IPS-11a (cell line): ENCODE measurements around the gene MLLT1.
"Not testable (repeated sequence)": the region's sequence is repeated elsewhere in the genome, so short reads cannot be mapped to it uniquely, and the experiment has no call there.

ENCODE experiments used
- H3K4me3 ChIP-seq: one replicate; pipeline ENCODE4 v1.5.1; 2013; ENCODE audit warnings: low read depth, low read length, control low read depth

MLLT1 gene, protein sequence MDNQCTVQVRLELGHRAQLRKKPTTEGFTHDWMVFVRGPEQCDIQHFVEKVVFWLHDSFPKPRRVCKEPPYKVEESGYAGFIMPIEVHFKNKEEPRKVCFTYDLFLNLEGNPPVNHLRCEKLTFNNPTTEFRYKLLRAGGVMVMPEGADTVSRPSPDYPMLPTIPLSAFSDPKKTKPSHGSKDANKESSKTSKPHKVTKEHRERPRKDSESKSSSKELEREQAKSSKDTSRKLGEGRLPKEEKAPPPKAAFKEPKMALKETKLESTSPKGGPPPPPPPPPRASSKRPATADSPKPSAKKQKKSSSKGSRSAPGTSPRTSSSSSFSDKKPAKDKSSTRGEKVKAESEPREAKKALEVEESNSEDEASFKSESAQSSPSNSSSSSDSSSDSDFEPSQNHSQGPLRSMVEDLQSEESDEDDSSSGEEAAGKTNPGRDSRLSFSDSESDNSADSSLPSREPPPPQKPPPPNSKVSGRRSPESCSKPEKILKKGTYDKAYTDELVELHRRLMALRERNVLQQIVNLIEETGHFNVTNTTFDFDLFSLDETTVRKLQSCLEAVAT

DNA sequence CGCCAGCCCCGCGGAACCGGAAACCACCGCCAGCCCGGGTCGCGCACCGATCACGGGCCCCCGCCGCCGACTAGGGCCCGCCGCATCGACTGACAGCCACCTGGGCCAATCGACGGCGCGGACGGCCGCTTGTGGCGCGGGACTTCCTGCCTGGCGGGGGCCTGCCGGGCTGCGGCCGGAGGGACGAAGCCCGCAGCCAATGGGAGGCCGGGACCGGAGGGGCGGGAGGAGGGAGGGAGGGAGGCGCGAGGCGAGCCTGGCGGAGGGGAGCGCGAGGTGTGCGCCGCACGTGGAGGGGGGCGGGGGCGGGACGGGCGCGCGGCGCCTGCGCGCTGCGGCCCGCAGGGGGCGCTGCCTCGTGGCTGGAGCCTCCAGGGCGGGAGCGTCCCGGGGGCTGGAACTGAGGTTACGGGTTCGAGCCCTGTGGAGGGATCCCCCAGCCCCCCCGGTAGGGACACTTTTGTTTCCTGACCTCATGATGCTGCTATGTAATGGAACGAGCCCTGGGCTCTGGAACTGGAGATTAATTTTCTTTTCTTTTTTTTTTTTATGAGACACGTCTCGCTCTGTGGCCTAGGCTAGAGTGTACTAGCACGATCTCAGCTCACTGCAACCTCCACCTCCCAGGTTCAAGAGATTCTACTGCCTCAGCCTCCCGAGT, at the start of gene MLLT1:
MLLT1 (minus strand) TSS at position 45 of the 661 bp plus-strand sequence. CDS start 191 bp downstream, outside the sequence.
- H3K4me3 ChIP-seq: peak within 1 kb of the TSS; percentile 69

DNA sequence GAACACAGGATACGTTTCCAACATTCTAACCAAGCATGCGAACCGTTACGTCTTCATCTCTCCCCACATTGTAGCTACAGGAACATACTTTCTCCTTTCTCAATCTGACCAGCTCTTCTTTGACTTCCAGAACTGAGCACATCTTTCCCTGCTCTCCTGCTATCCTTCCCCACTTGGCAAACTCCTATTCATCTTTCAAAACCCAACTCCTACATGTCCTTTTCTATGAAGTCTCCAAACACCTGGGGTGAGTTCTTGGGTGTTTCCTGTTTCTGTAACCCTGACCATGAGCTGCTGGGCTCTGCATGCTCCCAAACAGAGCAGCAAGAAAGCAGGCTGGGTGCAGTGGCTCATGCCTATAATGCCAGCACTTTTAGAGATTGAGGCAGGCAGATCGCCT, 47.0 kb upstream of the MLLT1 start:
- H3K4me3 ChIP-seq: no peak overlapping the region

DNA sequence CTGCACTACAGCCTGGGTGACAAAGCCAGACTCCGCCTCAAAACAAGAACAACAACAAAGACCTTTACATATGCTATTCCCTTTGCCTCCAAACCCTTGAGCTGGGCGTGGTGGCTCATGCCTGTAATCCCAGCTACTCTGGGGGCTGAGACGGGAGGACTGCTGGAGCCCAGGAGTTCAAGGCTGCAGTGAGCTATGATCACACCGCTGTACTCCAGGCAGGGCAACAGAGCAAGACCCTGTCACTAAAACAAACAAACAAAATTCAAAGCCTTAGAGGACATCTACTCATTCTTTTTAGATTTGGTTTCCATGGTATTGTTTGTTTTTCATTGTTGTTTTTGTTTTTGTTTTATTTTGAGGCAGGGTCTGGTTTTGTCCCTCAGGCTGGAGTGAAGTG, 45.8 kb upstream of the MLLT1 start:
- no peak overlapping the region for H3K4me3 ChIP-seq

DNA sequence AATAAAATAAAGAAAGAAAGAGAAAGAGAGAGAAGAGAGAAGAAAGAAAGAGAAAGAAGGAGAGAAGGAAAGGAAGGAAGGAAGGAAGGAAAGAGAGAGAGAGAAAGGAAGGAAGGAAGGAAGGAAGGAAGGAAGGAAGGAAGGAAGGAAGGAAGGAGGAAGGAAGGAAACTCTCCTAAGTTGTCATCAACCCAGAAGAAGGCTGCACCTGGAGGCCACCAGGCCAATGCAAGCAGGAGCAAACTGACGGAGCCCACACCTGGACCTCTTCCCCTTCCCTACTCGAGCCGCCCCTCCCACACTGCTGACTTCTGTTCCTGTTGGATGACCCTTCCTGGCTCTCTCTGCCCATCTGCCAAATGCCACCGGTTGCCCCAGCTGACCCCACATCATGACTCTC, 45.0 kb upstream of the MLLT1 start:
- no peak overlapping the region for H3K4me3 ChIP-seq

DNA sequence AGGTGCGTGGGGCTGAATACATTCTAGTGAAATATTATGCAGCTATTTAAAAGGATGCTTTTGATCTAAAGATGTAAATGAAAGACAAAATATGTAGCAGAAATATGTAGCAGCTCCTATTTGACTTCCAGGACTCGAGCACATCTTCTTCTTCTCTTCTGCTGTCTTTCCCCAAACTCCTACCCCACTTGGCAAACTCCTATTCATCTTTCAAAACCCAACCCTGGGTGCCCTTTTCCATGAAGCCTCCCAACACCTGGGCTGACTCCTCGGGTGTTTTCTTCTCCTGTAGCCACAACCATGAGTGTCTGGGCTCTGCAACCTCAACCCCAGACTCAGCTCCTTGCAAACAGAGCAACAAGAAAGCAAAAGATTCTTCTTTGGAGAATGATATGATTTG, 42.5 kb upstream of the MLLT1 start:
- H3K4me3 ChIP-seq: no peak overlapping the region

DNA sequence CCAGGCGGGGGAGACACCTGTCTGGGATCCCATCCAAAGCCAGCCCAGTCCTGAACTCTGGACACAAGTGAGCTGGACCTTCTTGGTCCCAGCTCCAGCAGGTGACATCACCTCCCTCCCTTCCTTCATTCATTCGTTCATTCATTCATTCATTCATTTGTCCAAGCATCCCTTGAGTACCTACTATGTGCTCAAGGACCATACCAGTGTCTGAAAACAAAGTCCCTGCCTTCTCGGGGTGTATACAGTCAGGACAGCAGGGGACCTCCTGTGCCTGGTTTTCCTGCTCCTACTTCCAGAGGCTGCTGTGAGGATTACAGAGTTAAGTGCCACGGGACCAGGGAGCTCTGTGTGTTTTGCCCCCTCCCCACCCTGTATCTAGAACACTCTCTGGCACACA, 39.6 kb upstream of the MLLT1 start:
- no peak overlapping the region for H3K4me3 ChIP-seq

DNA sequence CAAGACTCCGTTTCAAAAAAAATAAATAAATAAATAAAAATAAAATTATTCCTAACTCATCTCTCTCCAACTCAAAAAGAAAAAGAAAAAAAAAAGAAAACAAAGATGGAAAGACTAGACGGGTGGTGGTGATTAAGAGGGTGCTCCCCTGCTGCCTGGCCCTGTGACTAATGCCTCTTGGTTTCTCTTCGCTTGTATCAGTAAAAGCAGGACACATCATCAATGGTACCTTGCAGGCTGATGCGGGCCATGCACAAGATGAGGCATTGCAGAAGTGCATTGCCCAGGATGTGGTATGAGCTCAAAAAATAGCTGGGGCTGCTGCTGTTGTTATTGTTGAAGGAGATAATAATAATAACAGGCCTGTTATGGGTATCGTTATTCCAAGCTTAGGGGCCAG, 39.0 kb upstream of the MLLT1 start:
- no peak overlapping the region for H3K4me3 ChIP-seq

DNA sequence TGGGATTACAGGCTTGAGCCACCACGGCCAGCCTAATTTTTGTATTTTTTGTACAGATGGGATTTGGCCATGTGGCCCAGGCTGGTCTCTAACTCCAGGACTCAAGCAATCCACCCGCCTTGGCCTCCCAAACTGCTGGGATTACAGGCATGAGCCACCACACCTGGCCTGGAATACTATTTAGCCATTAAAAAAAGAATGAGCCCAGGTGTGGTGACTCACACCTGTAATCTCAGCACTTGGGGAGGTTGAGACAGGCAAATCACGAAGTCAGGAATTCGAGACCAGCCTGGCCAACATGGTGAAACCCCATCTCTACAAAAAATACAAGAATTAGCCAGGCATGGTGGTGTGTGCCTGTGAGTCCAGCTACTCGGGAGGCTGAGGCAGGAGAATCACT, 35.9 kb upstream of the MLLT1 start:
- H3K4me3 ChIP-seq: not testable (repeated sequence)

DNA sequence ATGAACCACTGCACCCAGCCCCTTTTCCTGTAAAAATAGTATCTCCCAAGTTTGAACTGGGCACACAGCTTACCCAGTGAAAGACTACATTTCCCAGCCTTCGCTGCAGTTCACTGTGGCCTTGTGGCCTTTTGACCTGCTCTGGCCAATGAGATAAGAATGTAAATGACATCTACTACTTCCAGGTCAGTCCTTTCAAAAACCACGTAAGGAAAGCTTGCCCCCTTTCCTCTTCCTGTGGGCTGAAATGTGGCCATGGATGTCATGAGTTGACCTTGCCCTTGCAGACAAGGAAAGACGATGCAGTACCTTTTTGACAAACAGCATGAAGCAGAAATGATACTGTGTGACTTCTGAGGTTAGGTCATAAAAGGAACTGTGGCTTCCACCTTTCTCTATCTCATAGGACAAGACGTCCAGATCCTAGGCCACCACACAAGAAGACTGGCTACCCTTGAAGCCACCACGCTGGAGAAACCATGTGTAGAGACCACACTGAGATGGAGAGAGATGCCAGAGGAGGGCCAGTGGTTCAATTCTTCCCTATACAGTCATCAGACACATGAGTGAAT, 33.7 kb upstream of the MLLT1 start:
- H3K4me3 ChIP-seq: no peak overlapping the region

DNA sequence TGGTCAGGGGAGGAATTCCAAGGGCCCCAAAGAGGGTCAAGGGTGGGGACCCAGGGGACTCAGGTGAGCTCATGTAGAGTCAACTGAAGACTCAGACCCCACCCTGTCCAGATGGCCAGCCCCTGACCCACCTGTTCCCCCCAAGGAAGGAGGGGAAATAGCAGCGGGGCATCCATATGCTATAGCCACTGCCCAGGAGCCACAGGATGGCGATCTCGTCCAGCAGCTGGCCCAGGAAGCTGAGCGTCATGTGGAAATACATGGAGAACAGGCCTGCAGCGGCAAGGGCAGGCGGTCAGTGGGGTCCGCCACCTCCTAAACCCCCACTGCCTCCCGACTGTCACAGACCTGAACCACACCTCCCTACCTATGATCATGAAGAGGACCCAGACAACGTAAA, 32.2 kb upstream of the MLLT1 start:
- no peak overlapping the region for H3K4me3 ChIP-seq

DNA sequence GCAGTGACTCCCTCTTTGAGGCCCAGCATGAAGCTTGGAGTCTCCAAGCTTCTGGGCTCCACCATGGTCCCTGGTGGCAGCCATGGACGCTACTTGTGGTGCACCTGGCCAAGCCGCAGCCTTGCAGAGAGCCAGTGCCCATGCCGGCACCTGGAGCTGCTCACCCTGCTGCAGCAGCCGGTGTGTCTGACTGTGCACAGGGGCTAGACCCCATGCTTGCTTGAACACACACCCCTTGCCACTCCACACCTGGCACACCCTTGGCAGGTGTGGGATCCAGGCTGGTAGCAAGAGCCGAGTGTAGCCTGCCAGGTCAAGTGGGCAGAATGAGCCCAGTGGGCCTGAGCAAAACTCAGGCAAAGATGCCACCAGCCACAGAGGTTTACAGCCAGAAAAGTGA, 18.6 kb upstream of the MLLT1 start:
- H3K4me3 ChIP-seq: no peak overlapping the region

DNA sequence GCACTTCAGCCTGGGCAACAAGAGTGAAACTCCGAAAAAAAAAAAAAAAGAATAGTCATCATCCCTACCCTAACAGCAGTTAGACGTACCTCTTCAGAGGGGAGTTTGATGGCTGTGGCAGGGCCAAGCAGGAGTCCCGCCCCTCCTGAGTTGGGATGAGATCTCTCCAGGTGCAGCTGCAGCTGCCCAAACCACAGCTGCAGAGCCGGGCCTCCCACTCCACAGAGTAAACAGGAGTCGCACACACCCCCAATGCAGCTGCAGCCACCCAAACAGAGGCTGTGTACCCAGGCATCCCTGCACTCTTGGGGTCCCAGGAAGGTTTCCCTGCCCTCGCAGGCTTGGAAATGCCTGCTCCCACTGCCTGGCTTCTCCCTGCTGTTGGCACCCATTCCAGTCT, 17.4 kb upstream of the MLLT1 start:
- H3K4me3 ChIP-seq: no peak overlapping the region

DNA sequence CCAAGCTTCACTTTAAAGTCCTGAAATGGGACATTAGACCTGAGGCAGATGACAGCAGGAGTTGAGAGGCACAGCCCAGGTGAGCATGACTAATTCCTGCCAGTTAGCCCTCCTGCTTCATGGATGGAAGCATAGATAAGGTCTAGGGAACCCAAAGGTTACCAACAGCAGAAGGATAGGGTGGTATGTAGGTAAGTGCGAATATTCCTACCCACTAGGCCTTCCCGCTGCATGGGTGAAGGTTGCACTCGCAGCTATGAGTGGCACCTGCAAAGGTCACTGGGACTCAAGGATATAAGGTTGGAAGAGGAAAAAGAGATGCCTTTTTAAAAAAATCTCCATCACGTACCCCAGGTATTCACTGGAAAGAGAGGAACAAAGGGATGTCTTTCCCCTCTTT, 12.2 kb upstream of the MLLT1 start:
- no peak overlapping the region for H3K4me3 ChIP-seq

DNA sequence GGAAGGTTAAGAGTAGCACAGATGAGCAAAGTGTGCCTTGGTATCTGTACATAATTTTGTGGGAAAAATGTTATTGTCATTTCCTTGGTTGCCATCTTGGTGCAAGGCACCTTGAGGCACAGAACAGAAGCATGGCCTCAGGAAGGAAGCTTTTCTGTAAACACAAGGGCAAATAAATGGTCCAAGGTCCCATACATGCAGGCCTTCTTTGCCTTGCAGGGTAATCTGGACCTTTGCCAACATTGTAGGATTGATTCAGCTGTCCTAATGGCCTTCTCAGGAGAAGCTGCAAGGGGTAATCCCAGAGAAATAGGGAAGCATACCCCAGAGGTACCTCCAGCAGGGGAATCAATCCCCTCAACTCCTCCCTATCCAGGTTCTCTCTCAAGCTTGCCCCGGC, 9.0 kb upstream of the MLLT1 start:
- H3K4me3 ChIP-seq: no peak overlapping the region

DNA sequence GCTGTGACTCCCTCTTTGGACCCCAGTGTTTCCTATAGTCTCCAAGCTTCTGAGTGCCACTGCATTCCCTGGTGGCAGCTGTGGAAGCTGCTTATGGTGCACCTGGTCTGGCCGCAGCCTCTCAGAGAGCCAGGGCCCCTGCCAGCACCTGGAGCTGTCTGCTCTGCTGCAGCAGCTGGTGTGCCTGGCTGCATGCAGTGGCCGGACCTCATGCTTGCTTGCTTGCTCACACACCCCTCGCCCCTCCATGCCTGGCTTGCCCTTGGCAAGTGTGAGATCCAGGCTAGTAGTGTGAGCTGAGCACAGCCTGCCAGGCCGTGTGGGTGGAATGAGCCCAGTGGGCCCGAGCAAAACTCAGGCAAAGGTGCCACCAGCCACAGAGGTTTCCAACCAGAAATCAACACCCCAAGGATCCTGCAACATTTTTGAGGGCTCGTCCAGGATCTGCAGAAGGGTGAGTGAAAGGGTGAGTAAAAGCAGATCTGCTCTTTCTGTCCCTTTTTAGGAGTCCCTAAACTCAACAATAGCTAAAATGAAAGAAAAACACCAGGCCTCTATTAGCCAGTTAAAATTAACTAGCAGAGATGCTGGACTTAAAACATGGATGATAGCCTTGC, 7.6 kb upstream of the MLLT1 start:
- H3K4me3 ChIP-seq: no peak overlapping the region

DNA sequence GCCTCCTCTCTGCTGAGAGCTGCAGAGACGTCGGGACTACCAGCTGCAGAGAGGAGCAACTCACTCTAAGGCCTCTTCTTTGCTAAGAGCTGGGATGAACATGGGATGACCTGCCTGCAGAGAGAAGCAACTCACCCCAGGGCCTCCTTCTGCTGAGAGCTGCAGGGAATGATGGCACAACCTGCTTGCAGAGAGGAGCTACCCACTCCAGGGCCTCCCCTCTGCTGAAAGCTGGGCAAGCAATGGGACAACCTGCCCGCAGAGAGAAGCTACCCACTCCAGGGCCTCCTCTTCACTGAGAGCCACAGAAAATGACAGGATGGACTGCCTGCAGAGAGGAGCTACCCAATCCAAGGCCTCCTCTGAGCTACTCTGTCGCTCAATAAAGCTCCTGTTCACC, 6.9 kb upstream of the MLLT1 start:
- H3K4me3 ChIP-seq: no peak overlapping the region

DNA sequence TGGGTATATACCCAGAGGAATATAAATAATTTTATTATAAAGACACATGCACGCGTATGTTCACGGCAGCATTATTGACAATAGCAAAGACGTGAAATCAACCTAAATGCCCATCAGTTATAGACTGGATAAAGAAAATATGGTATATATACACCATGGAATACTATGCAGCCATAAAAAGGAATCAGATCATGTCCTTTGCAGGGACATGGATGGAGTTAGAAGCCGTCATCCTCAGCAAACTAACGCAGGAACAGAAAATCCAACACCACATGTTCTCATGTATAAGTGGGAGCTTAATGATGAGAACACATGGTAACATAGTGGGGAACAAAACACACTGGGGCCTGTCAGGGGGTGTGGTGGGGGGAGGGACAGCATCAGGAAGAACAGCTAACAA, 2.6 kb upstream of the MLLT1 start:
- not testable (repeated sequence) for H3K4me3 ChIP-seq

DNA sequence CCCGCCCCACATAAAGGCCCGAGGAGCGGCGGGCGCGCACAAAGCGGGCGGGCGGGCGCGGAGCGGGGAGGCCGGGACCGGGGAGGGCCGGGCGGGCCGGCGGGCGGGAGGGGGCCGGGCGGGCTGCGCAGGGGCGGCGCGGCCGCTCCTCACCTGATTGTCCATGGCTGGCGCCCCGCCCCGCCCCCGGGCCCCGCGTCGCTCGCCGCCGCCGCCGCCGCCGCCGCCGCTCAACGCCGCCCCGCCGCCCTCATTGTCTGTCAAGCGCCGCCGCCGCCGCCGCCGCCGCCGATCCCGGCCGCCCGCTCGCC, 200 bp downstream of the MLLT1 start:
- peak overlapping the region; percentile 69 for H3K4me3 ChIP-seq

DNA sequence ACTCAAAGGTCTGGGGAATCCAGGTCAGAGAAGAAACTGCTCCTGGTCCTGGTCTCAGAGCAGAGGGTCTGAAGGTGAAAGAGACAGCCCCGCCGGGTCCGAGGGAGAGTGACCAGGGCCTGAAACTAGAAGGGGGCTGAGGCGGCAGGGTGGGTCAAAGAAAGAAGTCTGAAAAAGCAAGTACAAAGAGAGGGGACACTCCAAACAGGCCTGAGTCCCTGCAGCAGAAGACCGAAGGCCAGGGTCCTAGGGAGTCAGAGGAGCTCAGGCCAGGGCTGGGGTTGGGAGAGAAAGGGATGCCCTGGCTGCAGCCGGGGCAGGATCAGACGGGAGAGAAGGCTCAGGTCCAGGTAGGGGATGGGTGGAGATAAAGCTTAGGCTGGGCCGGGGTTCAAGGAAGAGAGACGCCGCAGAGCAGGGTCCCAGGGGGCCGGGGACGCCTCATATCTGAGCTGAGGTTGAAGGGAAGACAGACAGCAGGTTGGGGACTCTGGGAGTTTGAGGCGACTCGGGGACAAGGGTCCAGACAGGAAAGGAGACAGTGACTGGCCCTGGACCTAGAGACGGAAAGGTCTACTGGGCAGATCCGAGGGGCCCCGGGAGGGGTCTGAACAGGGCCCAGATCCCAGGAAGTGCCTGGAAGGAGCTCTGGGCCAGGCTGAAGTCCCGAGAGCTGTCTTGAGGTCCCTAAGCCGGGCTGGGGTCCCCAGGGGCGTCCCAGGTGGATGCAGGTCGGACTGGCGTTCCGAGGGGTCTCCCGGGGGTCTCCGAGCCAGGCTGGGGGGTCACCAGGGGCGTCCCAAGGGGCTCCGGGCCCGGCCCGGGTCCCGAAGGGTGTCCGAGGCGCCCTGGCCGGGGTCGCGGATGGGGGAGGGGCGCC, 795 bp downstream of the MLLT1 start:
- peak overlapping the region; percentile 69 for H3K4me3 ChIP-seq

DNA sequence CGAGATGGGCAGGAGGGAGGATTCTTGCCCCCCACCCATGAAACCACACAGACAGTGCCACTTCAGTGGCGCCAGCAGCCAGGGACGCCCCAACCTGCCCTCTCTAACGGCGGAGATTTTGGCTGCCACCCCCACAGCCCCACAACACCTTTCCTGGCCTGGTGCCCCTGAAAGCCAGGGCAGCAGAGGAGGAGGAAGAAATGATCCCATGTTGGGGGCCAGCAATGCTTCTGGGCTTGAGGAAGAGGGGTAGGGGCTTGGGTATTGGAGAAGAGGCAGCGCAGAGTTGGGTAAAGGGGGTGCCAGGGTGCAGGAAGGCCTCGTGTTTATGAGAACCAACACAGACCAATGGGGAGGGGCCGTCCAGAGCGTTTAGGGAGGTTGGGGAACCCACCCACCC, 1.7 kb downstream of the MLLT1 start:
- H3K4me3 ChIP-seq: no peak overlapping the region

DNA sequence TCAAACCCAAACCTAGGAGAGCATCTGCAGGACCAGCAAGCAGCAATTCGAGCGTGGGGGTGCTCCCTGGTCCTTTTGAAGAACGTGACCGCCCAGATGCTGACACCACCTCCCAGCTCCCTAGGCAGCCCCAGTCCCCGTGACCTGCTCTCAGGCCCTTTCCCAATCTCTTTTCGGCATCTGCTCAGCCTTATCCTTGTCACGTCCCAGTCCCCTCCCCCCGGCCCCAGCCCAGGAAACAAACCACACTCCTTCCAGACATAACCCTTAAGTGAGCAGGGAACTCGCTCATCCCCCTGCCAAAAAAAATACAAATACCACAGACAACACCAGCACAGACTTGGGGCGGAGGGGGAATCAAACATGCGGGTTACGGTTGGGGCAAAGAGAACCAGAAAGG, 3.3 kb downstream of the MLLT1 start:
- H3K4me3 ChIP-seq: no peak overlapping the region
